Smooth muscle cell (in vitro differentiated cells): ENCODE measurements around the gene MAFB. TPM values are rescaled to one million over a fixed set of nuclear protein-coding genes. Genes with fewer than 3 reads are reported as not detected.
"Not testable (repeated sequence)": the region's sequence is repeated elsewhere in the genome, so short reads cannot be mapped to it uniquely, and the experiment has no call there.

Experiments used
- DNase-seq: peaks from one replicate; lab custom pipeline; 2025; ENCODE audit not compliant: unreplicated experiment; lab: John Stamatoyannopoulos, UW
- H2AFZ ChIP-seq: fragments of 200-600 bp; sonication (generic); 2 replicates; pipeline ENCODE4 v1.6.0; 2016; ENCODE audit warnings: antibody characterized with exemption, low read depth, mild to moderate bottlenecking
- H3F3A ChIP-seq: fragments of 200-600 bp; sonication (generic); 2 replicates; pipeline ENCODE4 v1.6.0; 2017; ENCODE audit warnings: antibody characterized with exemption, low read depth
- H3K27ac ChIP-seq: fragments of 200-600 bp; sonication (generic); 2 replicates; pipeline ENCODE4 v1.5.1; 2016; ENCODE audit warnings: low read depth, mild to moderate bottlenecking
- H3K27me3 ChIP-seq: fragments of 200-600 bp; sonication (generic); 2 replicates; pipeline ENCODE4 v1.6.1; 2016; ENCODE audit warnings: low read depth, mild to moderate bottlenecking
- H3K36me3 ChIP-seq: fragments of 200-600 bp; sonication (generic); 2 replicates; pipeline ENCODE4 v1.5.1; 2016; ENCODE audit warnings: low read depth
- H3K4me1 ChIP-seq: fragments of 200-600 bp; sonication (generic); 2 replicates; pipeline ENCODE4 v1.5.1; 2016; ENCODE audit warnings: low read depth
- H3K4me2 ChIP-seq: fragments of 200-600 bp; sonication (generic); 2 replicates; pipeline ENCODE4 v1.6.0; 2016; ENCODE audit warnings: mild to moderate bottlenecking
- H3K4me3 ChIP-seq: fragments of 200-600 bp; sonication (generic); 2 replicates; pipeline ENCODE4 v1.5.1; 2016; ENCODE audit warnings: mild to moderate bottlenecking
- H3K79me2 ChIP-seq: fragments of 200-600 bp; sonication (generic); 2 replicates; pipeline ENCODE4 v1.6.0; 2016; ENCODE audit warnings: low read depth, mild to moderate bottlenecking
- H3K9ac ChIP-seq: fragments of 200-600 bp; sonication (generic); 2 replicates; pipeline ENCODE4 v1.6.0; 2016; ENCODE audit warnings: low read depth
- H3K9me3 ChIP-seq: fragments of 200-600 bp; sonication (generic); replicated peaks from 2 replicates; pipeline ENCODE4 v1.5.1; 2016; ENCODE audit warnings: low read depth
- H4K20me1 ChIP-seq: fragments of 200-600 bp; sonication (generic); 2 replicates; pipeline ENCODE4 v1.6.0; 2016; ENCODE audit warnings: low read depth
- WGBS: methylation state at CpG from one replicate; pipeline ENCODE4 v1.1.7; 2016; ENCODE audit warnings: low lambda C conversion rate; 5-methylcytosine and 5-hydroxymethylcytosine counted together
- polyA plus RNA-seq: library from polyadenylated mRNA; unstranded; fragments of >200 nt; fragmentation: Nextera tagmentation; extraction: Ambion mirVana; gene quantifications from 2 replicates; pipeline ENCODE4 v1.2.1, GENCODE V29; 2016
- total RNA-seq: library from RNA; depleted of rRNA; stranded (reverse); fragments of >200 nt; gene quantifications from 2 replicates; pipeline ENCODE4 v1.2.3, GENCODE V29; 2014
- TF ChIP-seq, protein P1 (sequence below): fragments of 200-600 bp; sonication (generic); IDR thresholded peaks from 2 replicates; pipeline ENCODE4 v1.5.1; 2017; ENCODE audit warnings: borderline replicate concordance, mild to moderate bottlenecking, antibody characterized with exemption; ENCODE audit not compliant: insufficient read depth, poor library complexity, severe bottlenecking

Gene MAFB
- 15.7 and 16.3 TPM in 2 replicates for total RNA-seq
- 14.4 and 24.0 TPM in 2 replicates for polyA plus RNA-seq

DNA sequence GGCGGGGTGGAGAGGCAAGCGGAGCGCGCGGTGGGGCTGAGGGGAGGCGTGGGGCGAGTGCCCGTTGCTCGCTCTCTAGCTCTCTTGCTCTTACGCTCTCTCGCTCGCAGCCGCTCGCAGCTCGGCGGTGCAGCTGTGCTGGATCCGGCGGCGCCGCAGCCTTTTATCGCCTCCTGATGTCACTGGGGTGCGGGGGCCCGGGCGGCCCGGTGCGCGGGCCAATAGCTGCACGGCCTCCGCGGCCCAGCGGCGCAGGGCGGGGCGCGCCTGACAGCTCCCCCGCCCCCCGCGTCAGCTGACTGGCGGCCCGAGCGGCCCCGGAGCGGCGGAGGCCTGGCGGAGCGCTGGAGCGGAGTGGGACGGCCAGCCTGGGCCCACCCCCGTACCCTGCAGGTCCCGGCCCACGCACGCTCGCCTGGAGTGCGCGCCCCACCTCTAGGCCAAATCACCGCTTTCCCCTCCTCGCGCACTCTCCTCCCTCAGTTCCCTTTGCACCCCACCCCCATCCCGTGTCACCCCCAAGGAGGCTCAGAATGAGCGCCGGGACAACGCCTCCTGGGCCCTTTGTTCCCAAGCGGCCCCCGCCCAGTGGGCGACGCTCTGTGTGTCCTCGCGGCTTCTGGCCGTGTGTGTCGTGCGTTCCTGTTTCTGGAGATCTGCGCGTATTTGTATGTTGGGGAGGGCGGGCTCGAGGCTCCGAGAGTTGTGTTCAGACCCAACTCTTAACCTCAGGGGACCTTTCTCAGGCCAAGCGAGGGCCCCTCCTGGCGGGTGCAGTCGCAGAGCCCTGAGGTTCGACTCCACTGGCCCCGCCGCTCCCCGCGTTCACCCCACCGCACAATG lies at the start of gene MAFB:
Gene MAFB, minus strand, starts transcription at position 137 of the 843 bp plus-strand sequence. CDS start 386 bp downstream, outside the sequence.
- peak within 1 kb of the TSS; percentile 61 for H3K9ac ChIP-seq
- WGBS, result 1% methylated on average over 68 of the region's 85 CpGs
- H3K4me1 ChIP-seq, result peaks cover 17% of the 10 kb centered on the region
- H3F3A ChIP-seq, result no peaks in the 10 kb centered on the region
- H3K4me3 ChIP-seq, result peak within 1 kb of the TSS; percentile 67
- H3K79me2 ChIP-seq, result peaks cover 19% of the 10 kb centered on the region
- peaks cover 46% of the 10 kb centered on the region for H3K27me3 ChIP-seq
- peak; percentile 88 for DNase-seq
- TF ChIP-seq, protein P1, sequence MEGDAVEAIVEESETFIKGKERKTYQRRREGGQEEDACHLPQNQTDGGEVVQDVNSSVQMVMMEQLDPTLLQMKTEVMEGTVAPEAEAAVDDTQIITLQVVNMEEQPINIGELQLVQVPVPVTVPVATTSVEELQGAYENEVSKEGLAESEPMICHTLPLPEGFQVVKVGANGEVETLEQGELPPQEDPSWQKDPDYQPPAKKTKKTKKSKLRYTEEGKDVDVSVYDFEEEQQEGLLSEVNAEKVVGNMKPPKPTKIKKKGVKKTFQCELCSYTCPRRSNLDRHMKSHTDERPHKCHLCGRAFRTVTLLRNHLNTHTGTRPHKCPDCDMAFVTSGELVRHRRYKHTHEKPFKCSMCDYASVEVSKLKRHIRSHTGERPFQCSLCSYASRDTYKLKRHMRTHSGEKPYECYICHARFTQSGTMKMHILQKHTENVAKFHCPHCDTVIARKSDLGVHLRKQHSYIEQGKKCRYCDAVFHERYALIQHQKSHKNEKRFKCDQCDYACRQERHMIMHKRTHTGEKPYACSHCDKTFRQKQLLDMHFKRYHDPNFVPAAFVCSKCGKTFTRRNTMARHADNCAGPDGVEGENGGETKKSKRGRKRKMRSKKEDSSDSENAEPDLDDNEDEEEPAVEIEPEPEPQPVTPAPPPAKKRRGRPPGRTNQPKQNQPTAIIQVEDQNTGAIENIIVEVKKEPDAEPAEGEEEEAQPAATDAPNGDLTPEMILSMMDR, result no peak
- H3K4me2 ChIP-seq, result peak within 1 kb of the TSS; percentile 94
- H3K9me3 ChIP-seq, result no peaks in the 10 kb centered on the region
- H3K27ac ChIP-seq, result peak within 1 kb of the TSS; percentile 83
- H4K20me1 ChIP-seq, result peaks cover 41% of the 10 kb centered on the region
- peak within 1 kb of the TSS; percentile 88 for H2AFZ ChIP-seq
- no peaks in the 10 kb centered on the region for H3K36me3 ChIP-seq

DNA sequence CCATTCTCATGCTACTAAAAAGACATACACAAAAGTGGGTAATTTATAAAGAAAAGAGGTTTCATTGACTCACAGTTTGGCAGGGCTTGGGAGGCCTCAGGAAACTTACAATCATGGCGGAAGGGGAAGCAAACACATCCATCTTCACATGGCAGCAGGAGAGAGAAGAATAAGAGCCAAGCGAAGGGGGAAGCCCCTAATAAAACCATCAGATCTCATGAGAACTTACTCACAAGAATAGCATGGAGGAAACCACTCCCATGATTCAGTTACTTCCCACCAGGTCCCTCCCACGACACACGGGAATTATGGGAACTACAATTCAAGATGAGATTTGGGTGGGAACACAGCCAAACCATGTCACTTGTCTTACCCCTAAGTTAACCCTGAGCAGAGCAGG lies 47.4 kb upstream of the MAFB start:
- not testable (repeated sequence) for H3K4me1 ChIP-seq, H3K27ac ChIP-seq

DNA sequence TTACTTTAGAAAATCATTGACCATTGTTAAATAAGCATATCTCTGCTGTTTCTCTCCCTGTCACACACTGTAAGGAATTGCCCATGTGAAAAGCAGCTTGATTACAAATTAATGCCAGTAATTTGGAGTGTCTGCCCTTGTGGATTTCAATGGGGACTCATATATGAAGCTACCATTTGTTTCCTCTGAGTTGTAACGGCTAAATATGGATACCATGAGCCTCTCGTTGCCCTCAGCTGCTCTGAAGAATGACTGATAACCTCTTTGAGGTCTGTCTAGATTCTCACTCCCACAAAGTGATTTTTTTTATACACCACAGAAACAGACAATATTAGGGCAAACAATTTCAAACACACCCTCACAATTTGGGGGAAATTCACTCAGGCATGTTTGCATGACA lies 40.0 kb upstream of the MAFB start:
- WGBS, result 86% methylated on average over 2 of the region's 2 CpGs
- no peak overlapping the region for H3K27ac ChIP-seq
- H3K27me3 ChIP-seq, result peaks cover 12% of the 10 kb centered on the region
- H3K9ac ChIP-seq, result no peak overlapping the region
- no peak overlapping the region for H3K4me3 ChIP-seq
- H3K9me3 ChIP-seq, result no peaks in the 10 kb centered on the region
- H4K20me1 ChIP-seq, result no peaks in the 10 kb centered on the region
- no peak overlapping the region for H2AFZ ChIP-seq
- H3F3A ChIP-seq, result no peaks in the 10 kb centered on the region
- TF ChIP-seq, protein P1, result no peak
- no peak overlapping the region for H3K4me2 ChIP-seq
- no peaks in the 10 kb centered on the region for H3K4me1 ChIP-seq
- H3K36me3 ChIP-seq, result no peaks in the 10 kb centered on the region
- no peaks in the 10 kb centered on the region for H3K79me2 ChIP-seq
- DNase-seq, result no peak

More for the DNA sequence above, 47.4 kb upstream of the MAFB start:
- not testable (repeated sequence) for H3K9ac ChIP-seq, H3K79me2 ChIP-seq, H3F3A ChIP-seq, H3K4me2 ChIP-seq, H2AFZ ChIP-seq, H3K4me3 ChIP-seq, H3K36me3 ChIP-seq, H3K9me3 ChIP-seq, DNase-seq, H4K20me1 ChIP-seq
- WGBS, result 94% methylated on average over 4 of the region's 4 CpGs
- H3K27me3 ChIP-seq, result peaks cover 28% of the 10 kb centered on the region

DNA sequence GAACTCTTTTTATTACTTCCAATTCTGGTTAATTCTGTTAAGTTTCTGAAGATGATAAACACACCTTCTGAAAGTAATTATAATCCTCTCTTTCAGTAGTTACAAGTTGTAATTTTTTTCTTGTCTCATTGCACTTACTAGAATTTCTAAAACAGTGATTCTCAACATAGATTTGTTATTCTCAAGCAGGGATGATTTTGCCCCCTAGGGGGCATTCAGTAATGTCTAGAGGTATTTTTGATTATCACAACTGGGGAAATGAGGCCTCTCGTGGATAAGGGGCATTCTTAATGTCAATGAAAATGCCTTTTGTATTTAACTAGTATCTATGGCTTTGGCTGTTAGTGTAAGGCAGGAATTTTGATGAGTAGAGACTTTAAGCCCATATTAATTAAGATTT lies 39.4 kb upstream of the MAFB start:
- WGBS, result 81% methylated on average over 1 of the region's 1 CpG
- DNase-seq, result no peak
- no peak overlapping the region for H3K4me2 ChIP-seq
- no peaks in the 10 kb centered on the region for H3K36me3 ChIP-seq
- H3K27ac ChIP-seq, result no peak overlapping the region
- no peaks in the 10 kb centered on the region for H3K9me3 ChIP-seq
- H3F3A ChIP-seq, result no peaks in the 10 kb centered on the region
- no peaks in the 10 kb centered on the region for H3K4me1 ChIP-seq
- H3K9ac ChIP-seq, result no peak overlapping the region
- no peaks in the 10 kb centered on the region for H4K20me1 ChIP-seq
- H3K27me3 ChIP-seq, result peaks cover 7% of the 10 kb centered on the region
- no peak overlapping the region for H3K4me3 ChIP-seq
- TF ChIP-seq, protein P1, result no peak
- H2AFZ ChIP-seq, result no peak overlapping the region
- H3K79me2 ChIP-seq, result no peaks in the 10 kb centered on the region
